Nephron progenitor cell (in vitro differentiated cells): ENCODE measurements around the gene SEMA6A.
A peak's percentile ranks its signal among the peaks of the same experiment; 100 is the strongest.

Source experiments
- DNase-seq: peaks from one replicate; pipeline ENCODE4 v3.0.0; 2021
- H3K27ac Mint-ChIP-seq: 2 replicates; pipeline ENCODE4 v1.8.0; 2021; ENCODE audit warnings: mild to moderate bottlenecking, moderate library complexity, mixed read lengths
- H3K27me3 Mint-ChIP-seq: 2 replicates; pipeline ENCODE4 v1.8.0; 2021; ENCODE audit warnings: mild to moderate bottlenecking, low read depth, mixed read lengths; ENCODE audit not compliant: poor library complexity
- H3K36me3 Mint-ChIP-seq: 2 replicates; pipeline ENCODE4 v1.8.0; 2021; ENCODE audit warnings: low read depth, mixed read lengths
- H3K4me1 Mint-ChIP-seq: 2 replicates; pipeline ENCODE4 v1.8.0; 2021; ENCODE audit warnings: mixed read lengths
- H3K4me3 Mint-ChIP-seq: 2 replicates; pipeline ENCODE4 v1.8.0; 2021; ENCODE audit warnings: mild to moderate bottlenecking, moderate library complexity, mixed read lengths
- H3K9me3 Mint-ChIP-seq: 2 replicates; pipeline ENCODE4 v1.8.0; 2021; ENCODE audit warnings: mild to moderate bottlenecking, moderate library complexity, mixed read lengths
- CTCF ChIP-seq: fragments of 200-600 bp; sonication (generic); IDR thresholded peaks from 2 replicates; pipeline ENCODE4 v1.5.0; 2021; ENCODE audit warnings: antibody characterized with exemption

SEMA6A gene

GRCh38 chr5:116561658-116562057, 13.0 kb downstream of the SEMA6A start:
- no peak for TF ChIP-seq CTCF
- H3K36me3 Mint-ChIP-seq, result peaks cover 37% of the 10 kb centered on the region
- H3K4me1 Mint-ChIP-seq, result peaks cover 35% of the 10 kb centered on the region
- H3K27me3 Mint-ChIP-seq, result no peaks in the 10 kb centered on the region
- H3K9me3 Mint-ChIP-seq, result peaks cover 6% of the 10 kb centered on the region
- DNase-seq, result no peak
- no peak overlapping the region for H3K27ac Mint-ChIP-seq
- no peak overlapping the region for H3K4me3 Mint-ChIP-seq

DNA sequence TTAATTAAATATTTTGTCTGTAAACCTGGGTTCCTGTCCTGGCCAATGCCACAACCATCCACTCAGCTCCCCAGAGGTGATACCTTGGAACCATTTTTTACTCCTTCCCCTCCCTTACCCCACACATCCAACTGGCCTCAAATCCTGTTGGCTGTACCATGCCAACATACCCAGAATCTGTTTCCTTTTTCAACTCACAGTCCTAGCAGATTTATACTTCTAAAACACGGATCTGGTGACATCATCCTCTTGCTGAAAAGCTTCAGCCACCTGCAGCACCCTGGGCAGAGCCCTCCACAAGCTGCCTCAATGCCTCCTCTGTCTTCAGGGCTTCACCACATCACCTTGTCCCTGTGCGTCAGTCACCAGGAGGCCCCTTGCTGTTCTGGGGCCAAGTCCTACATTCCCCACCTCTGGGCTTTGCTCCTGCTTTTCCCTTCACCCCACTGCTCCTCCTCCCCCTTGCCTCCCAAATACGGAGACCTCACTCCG, 14.9 kb downstream of the SEMA6A start:
- H3K4me1 Mint-ChIP-seq, result peaks cover 33% of the 10 kb centered on the region
- TF ChIP-seq CTCF, result no peak
- H3K4me3 Mint-ChIP-seq, result no peak overlapping the region
- no peaks in the 10 kb centered on the region for H3K27me3 Mint-ChIP-seq
- DNase-seq, result no peak
- peaks cover 6% of the 10 kb centered on the region for H3K9me3 Mint-ChIP-seq
- peaks cover 29% of the 10 kb centered on the region for H3K36me3 Mint-ChIP-seq
- H3K27ac Mint-ChIP-seq, result peak overlapping the region; percentile 34

GRCh38 chr5:116559239-116559638, 15.4 kb downstream of the SEMA6A start:
- H3K4me1 Mint-ChIP-seq, result peaks cover 33% of the 10 kb centered on the region
- H3K36me3 Mint-ChIP-seq, result peaks cover 29% of the 10 kb centered on the region
- no peaks in the 10 kb centered on the region for H3K27me3 Mint-ChIP-seq
- peak overlapping the region; percentile 34 for H3K27ac Mint-ChIP-seq
- TF ChIP-seq CTCF, result no peak
- H3K9me3 Mint-ChIP-seq, result peaks cover 6% of the 10 kb centered on the region
- no peak for DNase-seq
- H3K4me3 Mint-ChIP-seq, result no peak overlapping the region

DNA sequence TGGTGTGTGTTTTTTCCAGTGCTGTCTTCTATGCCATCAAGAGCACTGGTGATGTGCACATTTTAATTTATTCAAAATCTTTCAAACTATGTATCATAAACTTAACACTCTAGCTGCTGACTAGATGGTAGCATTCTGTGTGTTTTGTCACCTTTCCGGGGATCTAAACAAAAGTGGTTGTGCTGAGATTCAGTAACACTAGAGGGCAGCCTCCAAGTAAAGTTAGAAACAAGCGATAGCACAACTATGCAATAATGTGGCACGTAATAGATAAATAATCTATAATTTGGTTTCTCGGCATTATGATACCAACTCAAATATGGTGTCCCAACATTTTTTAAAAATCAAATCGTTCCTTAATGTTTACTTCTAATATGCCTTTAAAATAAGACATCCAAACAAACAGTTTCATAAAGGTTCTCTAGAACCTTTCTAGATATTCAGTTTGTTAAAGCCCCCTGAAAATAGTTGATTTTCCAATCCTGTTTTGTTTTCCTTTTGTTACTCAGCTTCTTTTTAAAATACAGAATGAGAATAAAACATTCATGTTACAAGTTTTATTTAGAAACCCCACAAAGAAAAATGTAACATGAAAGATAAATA, 16.9 kb downstream of the SEMA6A start:
- Mint-ChIP-seq H3K4me3 (no peak overlapping the region), H3K27ac (no peak overlapping the region), H3K4me1 (peaks cover 37% of the 10 kb centered on the region), H3K27me3 (no peaks in the 10 kb centered on the region), H3K36me3 (peaks cover 24% of the 10 kb centered on the region), H3K9me3 (peaks cover 6% of the 10 kb centered on the region)
- no peak for DNase-seq
- TF ChIP-seq CTCF, result peak; percentile 51

- peaks cover 2% of the 10 kb centered on the region for H3K9me3 Mint-ChIP-seq
- H3K4me1 Mint-ChIP-seq, result peaks cover 54% of the 10 kb centered on the region
- TF ChIP-seq CTCF, result no peak
- no peak for DNase-seq
- H3K4me3 Mint-ChIP-seq, result no peak overlapping the region
- no peaks in the 10 kb centered on the region for H3K27me3 Mint-ChIP-seq
- peaks cover 9% of the 10 kb centered on the region for H3K36me3 Mint-ChIP-seq
- no peak overlapping the region for H3K27ac Mint-ChIP-seq
Observed at GRCh38 chr5:116554764-116555163, 19.9 kb downstream of the SEMA6A start.

GRCh38 chr5:116553366-116553765, 21.3 kb downstream of the SEMA6A start:
- Mint-ChIP-seq H3K4me3 (no peak overlapping the region), H3K27ac (peak overlapping the region; percentile 74), H3K27me3 (no peaks in the 10 kb centered on the region), H3K4me1 (peaks cover 51% of the 10 kb centered on the region), H3K9me3 (no peaks in the 10 kb centered on the region), H3K36me3 (peaks cover 1% of the 10 kb centered on the region)
- DNase-seq, result no peak
- TF ChIP-seq CTCF, result no peak
